DOHH2 (cell line): Measurements from ENCODE around the gene DNMBP.

Experiments used
- H3F3A ChIP-seq: fragments of 200-600 bp; sonication (generic), shearing (Covaris generic); 2 replicates; pipeline ENCODE4 v1.6.0; 2016; ENCODE audit warnings: antibody characterized with exemption, mild to moderate bottlenecking; ENCODE audit not compliant: control insufficient read depth, insufficient read depth
- H3K27ac ChIP-seq: fragments of 200-600 bp; sonication (generic); 2 replicates; pipeline ENCODE4 v1.5.1; 2014; ENCODE audit warnings: low read depth, mild to moderate bottlenecking, low read length, moderate library complexity
- H3K27me3 ChIP-seq: fragments of 200-600 bp; sonication (generic); 2 replicates; pipeline ENCODE4 v1.6.1; 2014; ENCODE audit warnings: mild to moderate bottlenecking, low read length, mixed read lengths; ENCODE audit not compliant: control insufficient read depth
- H3K36me3 ChIP-seq: fragments of 200-600 bp; sonication (generic); 2 replicates; pipeline ENCODE4 v1.6.1; 2014; ENCODE audit warnings: mild to moderate bottlenecking, low read length, moderate library complexity, mixed read lengths; ENCODE audit not compliant: control insufficient read depth
- H3K4me1 ChIP-seq: fragments of 200-600 bp; sonication (generic); 2 replicates; pipeline ENCODE4 v1.6.1; 2014; ENCODE audit warnings: mild to moderate bottlenecking, low read length, mixed read lengths; ENCODE audit not compliant: control insufficient read depth
- H3K4me2 ChIP-seq: fragments of 200-600 bp; sonication (generic); 2 replicates; pipeline ENCODE4 v1.6.0; 2014; ENCODE audit warnings: mild to moderate bottlenecking, low read length, moderate library complexity
- H3K4me3 ChIP-seq: fragments of 200-600 bp; sonication (generic); 2 replicates; pipeline ENCODE4 v1.5.1; 2014; ENCODE audit warnings: mild to moderate bottlenecking, low read length, mixed read lengths
- H3K79me2 ChIP-seq: fragments of 200-600 bp; sonication (generic); 2 replicates; pipeline ENCODE4 v1.6.1; 2014; ENCODE audit warnings: mild to moderate bottlenecking, low read length, mixed read lengths; ENCODE audit not compliant: control insufficient read depth
- H3K9me2 ChIP-seq: fragments of 200-600 bp; sonication (generic); replicated peaks from 2 replicates; pipeline ENCODE4 v1.6.1; 2014; ENCODE audit warnings: mild to moderate bottlenecking, low read length, mixed read lengths; ENCODE audit not compliant: control insufficient read depth
- H3K9me3 ChIP-seq: fragments of 200-600 bp; sonication (generic); 2 replicates; pipeline ENCODE4 v1.6.1; 2014; ENCODE audit warnings: antibody characterized with exemption, low read length, mixed read lengths; ENCODE audit not compliant: control insufficient read depth, insufficient read depth
- H4K20me1 ChIP-seq: fragments of 200-600 bp; sonication (generic); 2 replicates; pipeline ENCODE4 v1.6.0; 2014; ENCODE audit warnings: low read depth, mild to moderate bottlenecking, antibody characterized with exemption, low read length, moderate library complexity; ENCODE audit not compliant: control insufficient read depth, insufficient read depth
- EZH2phosphoT487 ChIP-seq: fragments of 200-600 bp; sonication (generic); IDR thresholded peaks from 2 replicates; pipeline ENCODE4 v1.6.1; 2017; ENCODE audit warnings: borderline replicate concordance, mild to moderate bottlenecking, antibody characterized with exemption, low read length, moderate library complexity, mixed read lengths
- TF ChIP-seq, protein P1 (sequence below): fragments of 200-600 bp; sonication (generic); IDR thresholded peaks from one replicate; pipeline ENCODE4 v1.5.1; 2014; ENCODE audit warnings: antibody characterized with exemption, mild to moderate bottlenecking, low read depth, low read length; ENCODE audit not compliant: poor library complexity, severe bottlenecking

DNMBP gene

DNA sequence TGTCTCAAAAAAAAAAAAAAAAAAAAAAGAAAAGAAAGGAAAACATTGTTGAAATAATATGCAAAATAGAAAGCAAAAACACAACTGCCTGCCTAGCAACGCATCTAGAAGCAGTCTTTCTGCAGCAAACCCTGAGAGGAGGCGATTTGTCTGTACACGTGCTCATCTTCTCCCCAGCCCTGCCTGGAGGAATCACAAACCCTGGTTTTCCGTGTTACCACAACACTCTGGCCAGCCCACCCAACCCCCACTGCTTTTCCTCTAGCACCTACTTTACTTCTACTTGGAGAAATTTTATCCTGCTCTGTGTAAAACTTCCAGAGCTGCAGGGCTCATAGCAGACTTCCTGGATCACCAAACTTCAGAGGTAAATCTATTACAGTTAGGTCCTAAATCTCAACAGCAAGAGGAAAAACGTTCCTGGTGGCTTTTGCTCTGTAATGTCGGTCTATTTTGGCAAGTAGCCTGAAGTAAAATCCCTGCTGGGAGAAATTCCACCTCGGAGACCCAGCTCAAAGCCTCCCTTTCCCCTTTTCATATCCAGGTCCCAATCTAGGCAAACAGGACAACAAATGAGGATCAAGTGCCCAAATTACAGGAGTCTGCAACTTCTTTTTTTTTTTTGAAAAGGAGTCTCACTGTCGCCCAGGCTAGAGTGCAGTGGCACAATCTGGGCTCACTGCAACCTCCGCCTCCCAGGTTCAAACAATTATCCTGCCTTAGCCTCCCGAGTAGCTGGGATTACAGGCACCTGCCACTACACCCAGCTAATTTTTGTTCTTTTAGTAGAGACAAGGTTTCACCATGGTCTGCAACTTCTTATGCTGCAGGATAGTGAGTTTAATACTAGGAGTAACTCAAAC lies 91.6 kb downstream of the DNMBP start:
- Histone ChIP-seq H3K4me2 (no peak overlapping the region), H3K4me1 (no peaks in the 10 kb centered on the region), H3K9me2 (no peaks in the 10 kb centered on the region), H3K27ac (no peak overlapping the region), H3K79me2 (peaks cover 79% of the 10 kb centered on the region), H3F3A (peaks cover 3% of the 10 kb centered on the region; the same call in 1 of the 2 replicates), H3K4me3 (no peak overlapping the region), H3K36me3 (peaks cover 61% of the 10 kb centered on the region), H3K9me3 (no peaks in the 10 kb centered on the region), H4K20me1 (peaks cover 5% of the 10 kb centered on the region; the same call in 1 of the 2 replicates), H3K27me3 (no peaks in the 10 kb centered on the region)
- TF ChIP-seq, protein P1, sequence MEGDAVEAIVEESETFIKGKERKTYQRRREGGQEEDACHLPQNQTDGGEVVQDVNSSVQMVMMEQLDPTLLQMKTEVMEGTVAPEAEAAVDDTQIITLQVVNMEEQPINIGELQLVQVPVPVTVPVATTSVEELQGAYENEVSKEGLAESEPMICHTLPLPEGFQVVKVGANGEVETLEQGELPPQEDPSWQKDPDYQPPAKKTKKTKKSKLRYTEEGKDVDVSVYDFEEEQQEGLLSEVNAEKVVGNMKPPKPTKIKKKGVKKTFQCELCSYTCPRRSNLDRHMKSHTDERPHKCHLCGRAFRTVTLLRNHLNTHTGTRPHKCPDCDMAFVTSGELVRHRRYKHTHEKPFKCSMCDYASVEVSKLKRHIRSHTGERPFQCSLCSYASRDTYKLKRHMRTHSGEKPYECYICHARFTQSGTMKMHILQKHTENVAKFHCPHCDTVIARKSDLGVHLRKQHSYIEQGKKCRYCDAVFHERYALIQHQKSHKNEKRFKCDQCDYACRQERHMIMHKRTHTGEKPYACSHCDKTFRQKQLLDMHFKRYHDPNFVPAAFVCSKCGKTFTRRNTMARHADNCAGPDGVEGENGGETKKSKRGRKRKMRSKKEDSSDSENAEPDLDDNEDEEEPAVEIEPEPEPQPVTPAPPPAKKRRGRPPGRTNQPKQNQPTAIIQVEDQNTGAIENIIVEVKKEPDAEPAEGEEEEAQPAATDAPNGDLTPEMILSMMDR: no peak
- TF ChIP-seq EZH2phosphoT487: no peak

DNA sequence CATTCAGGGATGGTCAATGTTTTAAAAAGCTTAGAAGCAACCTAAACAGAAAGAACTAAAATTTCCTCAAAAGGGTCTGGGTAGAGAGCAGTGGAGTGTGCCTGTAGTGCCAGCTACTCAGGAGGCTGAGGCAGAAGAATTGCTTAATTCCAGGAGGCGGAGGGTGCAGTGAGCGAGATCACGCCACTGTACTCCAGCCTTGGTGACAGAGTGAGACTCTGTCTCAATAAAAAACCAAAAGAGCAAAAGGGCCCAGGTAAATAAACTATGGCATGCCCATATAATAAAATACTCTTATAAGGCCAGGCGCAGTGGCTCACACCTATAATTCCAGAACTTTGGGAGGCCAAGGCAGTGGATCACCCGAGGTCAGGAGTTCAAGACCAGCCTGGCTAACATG lies 93.0 kb downstream of the DNMBP start:
- Histone ChIP-seq H3K4me2 (no peak overlapping the region), H3K4me3 (no peak overlapping the region), H3K9me3 (no peaks in the 10 kb centered on the region), H3K4me1 (no peaks in the 10 kb centered on the region), H4K20me1 (peaks cover 1% of the 10 kb centered on the region; the same call in 1 of the 2 replicates), H3K27ac (no peak overlapping the region), H3K27me3 (no peaks in the 10 kb centered on the region), H3K9me2 (no peaks in the 10 kb centered on the region), H3F3A (peaks cover 3% of the 10 kb centered on the region; the same call in 1 of the 2 replicates), H3K36me3 (peaks cover 52% of the 10 kb centered on the region), H3K79me2 (peaks cover 74% of the 10 kb centered on the region)
- no peak for TF ChIP-seq EZH2phosphoT487
- TF ChIP-seq, protein P1: no peak

DNA sequence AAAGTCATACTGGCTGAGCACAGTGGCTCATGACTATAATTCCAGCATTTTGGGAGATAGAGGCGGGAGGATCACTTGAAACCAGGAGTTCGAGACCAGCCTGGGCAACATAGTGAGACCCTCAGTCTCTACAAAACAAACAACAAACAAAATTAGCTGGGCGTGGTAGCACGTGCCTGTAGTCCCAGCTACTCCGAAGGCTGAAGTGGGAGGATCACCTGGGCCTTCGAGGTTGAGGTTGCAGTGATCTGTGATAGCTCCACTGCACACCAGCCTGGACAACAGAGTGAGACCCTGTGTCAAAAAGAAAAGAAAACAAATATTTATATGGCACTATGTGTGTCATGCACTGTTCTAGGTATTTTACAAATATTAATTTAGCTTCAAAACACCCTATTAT lies 94.3 kb downstream of the DNMBP start:
- no peaks in the 10 kb centered on the region for H3K27me3 ChIP-seq
- no peak overlapping the region for H3K27ac ChIP-seq
- H3K4me3 ChIP-seq: no peak overlapping the region
- H3K79me2 ChIP-seq: peaks cover 71% of the 10 kb centered on the region
- H3K36me3 ChIP-seq: peaks cover 46% of the 10 kb centered on the region
- no peaks in the 10 kb centered on the region for H4K20me1 ChIP-seq
- peaks cover 3% of the 10 kb centered on the region; the same call in 1 of the 2 replicates for H3F3A ChIP-seq
- H3K4me2 ChIP-seq: no peak overlapping the region
- H3K9me2 ChIP-seq: no peaks in the 10 kb centered on the region
- H3K4me1 ChIP-seq: no peaks in the 10 kb centered on the region
- TF ChIP-seq, protein P1: no peak
- no peak for TF ChIP-seq EZH2phosphoT487
- H3K9me3 ChIP-seq: no peaks in the 10 kb centered on the region
